SK-N-SH (cell line): ENCODE results near the gene ISM1. TPM values are rescaled to one million over a fixed set of nuclear protein-coding genes. Genes with fewer than 3 reads are reported as not detected.

Experiments
- CTCF ChIA-PET: fragments of 300-600, 350-600 bp; formaldehyde crosslinking; extraction: SDS; loops from one replicate; lab custom pipeline; 2021; lab: Yijun Ruan, JAX
- POLR2A ChIA-PET: fragments of 350-600 bp; sonication (Branson Sonifier 250); formaldehyde crosslinking; extraction: SDS; loops from one replicate; lab custom pipeline; 2020; ENCODE audit warnings: antibody characterized with exemption, inconsistent platforms; lab: Yijun Ruan, JAX
- DNase-seq: peaks from one replicate; pipeline ENCODE4 v3.0.0; 2012
- H2AFZ ChIP-seq: fragments of 200-600 bp; sonication (generic); 2 replicates; pipeline ENCODE4 v1.8.1; 2016; ENCODE audit warnings: antibody characterized with exemption, mild to moderate bottlenecking, low read depth
- H3F3A ChIP-seq: fragments of 200-600 bp; sonication (generic); replicated peaks from 2 replicates; pipeline ENCODE3; 2016; ENCODE audit warnings: antibody characterized with exemption, mild to moderate bottlenecking; ENCODE audit not compliant: insufficient read depth
- H3K27ac ChIP-seq, 2 experiments: fragments of 200-500 bp in 1 of 2; fragments of 200-600 bp in 1 of 2; sonication (Bioruptor generic) in 1 of 2; sonication (generic), shearing (Covaris generic) in 1 of 2; 2 replicates each; pipeline versions ENCODE4 v1.5.1 to v1.6.1; 2014 to 2016; ENCODE audit warnings: low read depth in 2 of 2, inconsistent platforms in 1 of 2, low read length in 1 of 2, mild to moderate bottlenecking in 1 of 2, mixed read lengths in 1 of 2
- H3K27me3 ChIP-seq: fragments of 200-600 bp; sonication (generic), shearing (Covaris generic); 2 replicates; pipeline ENCODE4 v1.6.1; 2016; ENCODE audit warnings: mixed run types; ENCODE audit not compliant: insufficient read depth
- H3K36me3 ChIP-seq, 2 experiments: fragments of 200-500 bp in 1 of 2; fragments of 200-600 bp in 1 of 2; sonication (Bioruptor generic) in 1 of 2; sonication (generic) in 1 of 2; replicated peaks in 1 of 2; 2 replicates each; pipeline versions ENCODE3 to v1.5.1; 2014 to 2016; ENCODE audit warnings: low read length in 1 of 2, mild to moderate bottlenecking in 1 of 2; ENCODE audit not compliant: insufficient read depth in 2 of 2, control insufficient read depth in 1 of 2
- H3K4me1 ChIP-seq, 2 experiments: fragments of 200-500 bp in 1 of 2; fragments of 200-600 bp in 1 of 2; sonication (Bioruptor generic) in 1 of 2; sonication (generic), shearing (Covaris generic) in 1 of 2; 2 replicates each; pipeline versions ENCODE4 v1.5.1 to v1.6.1; 2014 to 2016; ENCODE audit warnings: low read depth in 1 of 2, low read length in 1 of 2, mixed run types in 1 of 2; ENCODE audit not compliant: insufficient read depth in 2 of 2, control insufficient read depth in 1 of 2
- H3K4me2 ChIP-seq: fragments of 200-600 bp; sonication (generic), shearing (Covaris generic); 2 replicates; pipeline ENCODE4 v1.6.1; 2017; ENCODE audit warnings: mixed run types
- H3K4me3 ChIP-seq, 2 experiments: fragments of 200-500 bp in 1 of 2; fragments of 200-600 bp in 1 of 2; sonication (Bioruptor generic) in 1 of 2; sonication (generic), shearing (Covaris generic) in 1 of 2; 2 replicates each; pipeline versions ENCODE4 v1.5.1 to v1.8.1; 2014 to 2016; ENCODE audit warnings: low read depth in 2 of 2, inconsistent platforms in 1 of 2, low read length in 1 of 2, mild to moderate bottlenecking in 1 of 2, mixed read lengths in 1 of 2, moderate library complexity in 1 of 2
- H3K79me2 ChIP-seq: fragments of 200-600 bp; sonication (generic); 2 replicates; pipeline ENCODE4 v1.8.1; 2017; ENCODE audit warnings: mild to moderate bottlenecking; ENCODE audit not compliant: insufficient read depth
- H3K9ac ChIP-seq: fragments of 200-600 bp; sonication (generic); 2 replicates; pipeline ENCODE4 v1.6.1; 2017; ENCODE audit warnings: mixed run types
- H3K9me2 ChIP-seq: fragments of 200-600 bp; sonication (generic); 2 replicates; pipeline ENCODE4 v1.6.1; 2017; ENCODE audit warnings: mixed run types
- H3K9me3 ChIP-seq: fragments of 200-600 bp; sonication (generic); 2 replicates; pipeline ENCODE4 v1.6.1; 2017; ENCODE audit warnings: mixed run types, mild to moderate bottlenecking, moderate library complexity
- H4K20me1 ChIP-seq: fragments of 200-600 bp; sonication (generic); 2 replicates; pipeline ENCODE4 v1.6.1; 2017; ENCODE audit warnings: mild to moderate bottlenecking, mixed run types; ENCODE audit not compliant: insufficient read depth
- ELF1 ChIP-seq: IDR thresholded peaks from 2 replicates; pipeline ENCODE4 v1.4.0; 2012
- FOSL2 ChIP-seq: IDR thresholded peaks from 2 replicates; pipeline ENCODE4 v1.4.0; 2012; ENCODE audit warnings: low read depth, mild to moderate bottlenecking, moderate library complexity, borderline replicate concordance
- FOXJ3 ChIP-seq: sonication (generic); formaldehyde crosslinking; IDR thresholded peaks from 2 replicates; pipeline ENCODE4 v1.5.1; 2020; ENCODE audit warnings: mild to moderate bottlenecking, missing genetic modification reagents
- GATA2 ChIP-seq: sonication (generic); formaldehyde crosslinking; IDR thresholded peaks from 2 replicates; pipeline ENCODE4 v1.5.0; 2020; ENCODE audit warnings: mild to moderate bottlenecking, missing genetic modification reagents
- JUND ChIP-seq: IDR thresholded peaks from 2 replicates; pipeline ENCODE4 v1.4.0; 2012
- MAX ChIP-seq: IDR thresholded peaks from 2 replicates; pipeline ENCODE4 v1.4.0; 2012; ENCODE audit warnings: low read depth
- MEF2A ChIP-seq: IDR thresholded peaks from 2 replicates; pipeline ENCODE4 v1.4.0; 2012; ENCODE audit warnings: low read depth, borderline replicate concordance
- RAD21 ChIP-seq: IDR thresholded peaks from 2 replicates; pipeline ENCODE4 v1.6.1; 2012; ENCODE audit warnings: mild to moderate bottlenecking, low read length
- SIN3A ChIP-seq: IDR thresholded peaks from 2 replicates; pipeline ENCODE4 v1.6.1; 2012; ENCODE audit warnings: low read depth, mild to moderate bottlenecking, low read length, moderate library complexity, borderline replicate concordance
- WGBS: methylation state at CpG from one replicate; pipeline ENCODE4 v1.1.6; 2017; ENCODE audit warnings: low lambda C conversion rate; 5-methylcytosine and 5-hydroxymethylcytosine counted together
- polyA plus RNA-seq, 3 experiments: library from polyadenylated mRNA; depleted of rRNA; stranded (reverse); fragments of >200 nt; gene quantifications; 2 replicates each; pipeline ENCODE4 v1.2.3, GENCODE V29; 2012
- TF ChIP-seq, protein P1 (sequence below): IDR thresholded peaks from 2 replicates; pipeline ENCODE4 v1.6.1; 2012; ENCODE audit warnings: mild to moderate bottlenecking, low read depth, low read length, moderate library complexity
- TF ChIP-seq, protein P2 (sequence below): fragments of 150-350 bp; IDR thresholded peaks from 2 replicates; pipeline ENCODE4 v1.6.1; 2017; ENCODE audit warnings: antibody characterized with exemption, low read length, low read depth, borderline replicate concordance
- TF ChIP-seq, protein P3 (sequence below): fragments of 150-350 bp; IDR thresholded peaks from 2 replicates; pipeline ENCODE4 v1.6.1; 2016; ENCODE audit warnings: mild to moderate bottlenecking, low read depth, low read length
- TF ChIP-seq, protein P4 (sequence below): IDR thresholded peaks from 2 replicates; pipeline ENCODE4; 2012

ISM1 gene
- polyA plus RNA-seq, 1 of the 3 experiments (the other 2 are of a cell fraction), result not detected

DNA sequence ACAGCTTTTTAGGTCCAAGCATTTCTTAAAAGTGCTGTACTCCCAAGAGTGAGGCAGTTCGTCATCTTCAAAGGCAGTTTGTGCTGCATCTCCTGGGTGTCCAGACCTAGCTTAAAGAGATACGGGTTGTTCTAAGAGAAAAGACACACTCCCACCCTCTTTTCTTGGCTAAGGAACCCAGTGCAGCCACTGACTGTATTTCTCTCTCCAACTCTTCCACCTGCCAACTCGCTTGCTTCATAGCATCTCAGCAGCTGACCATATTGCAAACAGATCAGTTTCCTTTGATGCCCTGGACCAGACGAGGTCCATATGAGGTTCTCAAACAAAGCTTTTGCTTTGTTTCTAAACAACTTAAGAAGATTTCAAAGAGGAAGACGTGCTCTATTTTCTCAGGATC is 101.1 kb downstream of the ISM1 start:
- Histone ChIP-seq H3K4me1 (no peaks in the 10 kb centered on the region; a peak in 1 of 4 replicates), H3K9ac (no peak overlapping the region), H3K36me3 (no peaks in the 10 kb centered on the region), H3K4me2 (no peak overlapping the region), H3K27me3 (no peaks in the 10 kb centered on the region), H3K9me3 (no peaks in the 10 kb centered on the region), H3K79me2 (no peaks in the 10 kb centered on the region), H3K27ac (no peak overlapping the region), H3K4me3 (no peak overlapping the region), H3K9me2 (no peaks in the 10 kb centered on the region), H3F3A (no peaks in the 10 kb centered on the region), H4K20me1 (no peaks in the 10 kb centered on the region), H2AFZ (no peak overlapping the region)
- no peak for TF ChIP-seq GATA2 (CRISPR knock-in tag)
- TF ChIP-seq, protein P1, sequence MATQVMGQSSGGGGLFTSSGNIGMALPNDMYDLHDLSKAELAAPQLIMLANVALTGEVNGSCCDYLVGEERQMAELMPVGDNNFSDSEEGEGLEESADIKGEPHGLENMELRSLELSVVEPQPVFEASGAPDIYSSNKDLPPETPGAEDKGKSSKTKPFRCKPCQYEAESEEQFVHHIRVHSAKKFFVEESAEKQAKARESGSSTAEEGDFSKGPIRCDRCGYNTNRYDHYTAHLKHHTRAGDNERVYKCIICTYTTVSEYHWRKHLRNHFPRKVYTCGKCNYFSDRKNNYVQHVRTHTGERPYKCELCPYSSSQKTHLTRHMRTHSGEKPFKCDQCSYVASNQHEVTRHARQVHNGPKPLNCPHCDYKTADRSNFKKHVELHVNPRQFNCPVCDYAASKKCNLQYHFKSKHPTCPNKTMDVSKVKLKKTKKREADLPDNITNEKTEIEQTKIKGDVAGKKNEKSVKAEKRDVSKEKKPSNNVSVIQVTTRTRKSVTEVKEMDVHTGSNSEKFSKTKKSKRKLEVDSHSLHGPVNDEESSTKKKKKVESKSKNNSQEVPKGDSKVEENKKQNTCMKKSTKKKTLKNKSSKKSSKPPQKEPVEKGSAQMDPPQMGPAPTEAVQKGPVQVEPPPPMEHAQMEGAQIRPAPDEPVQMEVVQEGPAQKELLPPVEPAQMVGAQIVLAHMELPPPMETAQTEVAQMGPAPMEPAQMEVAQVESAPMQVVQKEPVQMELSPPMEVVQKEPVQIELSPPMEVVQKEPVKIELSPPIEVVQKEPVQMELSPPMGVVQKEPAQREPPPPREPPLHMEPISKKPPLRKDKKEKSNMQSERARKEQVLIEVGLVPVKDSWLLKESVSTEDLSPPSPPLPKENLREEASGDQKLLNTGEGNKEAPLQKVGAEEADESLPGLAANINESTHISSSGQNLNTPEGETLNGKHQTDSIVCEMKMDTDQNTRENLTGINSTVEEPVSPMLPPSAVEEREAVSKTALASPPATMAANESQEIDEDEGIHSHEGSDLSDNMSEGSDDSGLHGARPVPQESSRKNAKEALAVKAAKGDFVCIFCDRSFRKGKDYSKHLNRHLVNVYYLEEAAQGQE, result no peak
- TF ChIP-seq MAX, result no peak
- no peak for TF ChIP-seq FOSL2
- no peak for TF ChIP-seq ELF1
- TF ChIP-seq SIN3A, result no peak
- TF ChIP-seq, protein P2, sequence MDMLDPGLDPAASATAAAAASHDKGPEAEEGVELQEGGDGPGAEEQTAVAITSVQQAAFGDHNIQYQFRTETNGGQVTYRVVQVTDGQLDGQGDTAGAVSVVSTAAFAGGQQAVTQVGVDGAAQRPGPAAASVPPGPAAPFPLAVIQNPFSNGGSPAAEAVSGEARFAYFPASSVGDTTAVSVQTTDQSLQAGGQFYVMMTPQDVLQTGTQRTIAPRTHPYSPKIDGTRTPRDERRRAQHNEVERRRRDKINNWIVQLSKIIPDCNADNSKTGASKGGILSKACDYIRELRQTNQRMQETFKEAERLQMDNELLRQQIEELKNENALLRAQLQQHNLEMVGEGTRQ, result no peak
- TF ChIP-seq, protein P3, sequence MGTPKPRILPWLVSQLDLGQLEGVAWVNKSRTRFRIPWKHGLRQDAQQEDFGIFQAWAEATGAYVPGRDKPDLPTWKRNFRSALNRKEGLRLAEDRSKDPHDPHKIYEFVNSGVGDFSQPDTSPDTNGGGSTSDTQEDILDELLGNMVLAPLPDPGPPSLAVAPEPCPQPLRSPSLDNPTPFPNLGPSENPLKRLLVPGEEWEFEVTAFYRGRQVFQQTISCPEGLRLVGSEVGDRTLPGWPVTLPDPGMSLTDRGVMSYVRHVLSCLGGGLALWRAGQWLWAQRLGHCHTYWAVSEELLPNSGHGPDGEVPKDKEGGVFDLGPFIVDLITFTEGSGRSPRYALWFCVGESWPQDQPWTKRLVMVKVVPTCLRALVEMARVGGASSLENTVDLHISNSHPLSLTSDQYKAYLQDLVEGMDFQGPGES, result no peak
- no peak for TF ChIP-seq MEF2A
- no peak for TF ChIP-seq RAD21
- no peak for DNase-seq
- 47% methylated on average over 5 of the region's 5 CpGs for WGBS
- ChIA-PET CTCF (interaction anchor here (1.8 to 1.9 kb wide), 2 partner anchors 20 to 224 kb away, joined by 8 read pairs; no protein-coding TSS in a partner anchor), POLR2A (no interaction called here)

DNA sequence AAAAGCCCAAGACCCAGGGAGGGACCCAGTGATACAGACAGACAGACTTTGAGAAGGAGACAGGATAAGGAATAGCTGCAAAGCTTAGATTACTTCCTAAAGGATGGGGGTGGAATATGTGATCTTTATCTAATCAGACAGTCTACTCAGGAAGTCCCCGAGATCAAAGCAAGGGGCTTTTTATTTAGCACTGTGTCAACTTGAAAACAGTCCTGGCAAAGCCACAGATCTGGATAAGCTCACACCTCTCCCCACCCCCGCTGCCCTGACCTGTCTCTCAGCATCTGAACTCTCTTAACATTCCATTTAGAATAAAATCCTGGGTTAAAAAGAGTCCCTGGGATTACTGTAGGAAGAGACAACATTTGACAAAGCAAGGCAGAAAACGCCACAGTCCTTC is 101.5 kb downstream of the ISM1 start:
- no peak overlapping the region for H3K4me2 ChIP-seq
- no peaks in the 10 kb centered on the region for H3K27me3 ChIP-seq
- WGBS, result 22% methylated on average over 3 of the region's 3 CpGs
- H3K27ac ChIP-seq, result no peak overlapping the region
- H2AFZ ChIP-seq, result no peak overlapping the region
- no peak for TF ChIP-seq JUND
- TF ChIP-seq, protein P4, sequence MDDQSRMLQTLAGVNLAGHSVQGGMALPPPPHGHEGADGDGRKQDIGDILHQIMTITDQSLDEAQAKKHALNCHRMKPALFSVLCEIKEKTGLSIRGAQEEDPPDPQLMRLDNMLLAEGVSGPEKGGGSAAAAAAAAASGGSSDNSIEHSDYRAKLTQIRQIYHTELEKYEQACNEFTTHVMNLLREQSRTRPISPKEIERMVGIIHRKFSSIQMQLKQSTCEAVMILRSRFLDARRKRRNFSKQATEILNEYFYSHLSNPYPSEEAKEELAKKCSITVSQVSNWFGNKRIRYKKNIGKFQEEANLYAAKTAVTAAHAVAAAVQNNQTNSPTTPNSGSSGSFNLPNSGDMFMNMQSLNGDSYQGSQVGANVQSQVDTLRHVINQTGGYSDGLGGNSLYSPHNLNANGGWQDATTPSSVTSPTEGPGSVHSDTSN, result no peak
- TF ChIP-seq FOXJ3 (CRISPR knock-in tag), result no peak
- no peaks in the 10 kb centered on the region for H3K9me2 ChIP-seq
- H3K79me2 ChIP-seq, result no peaks in the 10 kb centered on the region
- H3K9me3 ChIP-seq, result no peaks in the 10 kb centered on the region
- ChIA-PET POLR2A (no interaction called here), CTCF (interaction anchor here (1.8 to 1.9 kb wide), 2 partner anchors 20 to 224 kb away, joined by 8 read pairs; no protein-coding TSS in a partner anchor)
- no peaks in the 10 kb centered on the region for H3K36me3 ChIP-seq
- no peaks in the 10 kb centered on the region for H4K20me1 ChIP-seq
- H3F3A ChIP-seq, result no peaks in the 10 kb centered on the region
- H3K9ac ChIP-seq, result no peak overlapping the region
- DNase-seq, result no peak
- H3K4me1 ChIP-seq, result no peaks in the 10 kb centered on the region; a peak in 1 of 4 replicates
- H3K4me3 ChIP-seq, result no peak overlapping the region
